Measurements from ENCODE around the gene TULP1. TPM values are rescaled to one million over a fixed set of nuclear protein-coding genes. Genes with fewer than 3 reads are reported as not detected.

The TULP1 gene
- total RNA-seq, 1 donor from 2014 or later: not detected

DNA sequence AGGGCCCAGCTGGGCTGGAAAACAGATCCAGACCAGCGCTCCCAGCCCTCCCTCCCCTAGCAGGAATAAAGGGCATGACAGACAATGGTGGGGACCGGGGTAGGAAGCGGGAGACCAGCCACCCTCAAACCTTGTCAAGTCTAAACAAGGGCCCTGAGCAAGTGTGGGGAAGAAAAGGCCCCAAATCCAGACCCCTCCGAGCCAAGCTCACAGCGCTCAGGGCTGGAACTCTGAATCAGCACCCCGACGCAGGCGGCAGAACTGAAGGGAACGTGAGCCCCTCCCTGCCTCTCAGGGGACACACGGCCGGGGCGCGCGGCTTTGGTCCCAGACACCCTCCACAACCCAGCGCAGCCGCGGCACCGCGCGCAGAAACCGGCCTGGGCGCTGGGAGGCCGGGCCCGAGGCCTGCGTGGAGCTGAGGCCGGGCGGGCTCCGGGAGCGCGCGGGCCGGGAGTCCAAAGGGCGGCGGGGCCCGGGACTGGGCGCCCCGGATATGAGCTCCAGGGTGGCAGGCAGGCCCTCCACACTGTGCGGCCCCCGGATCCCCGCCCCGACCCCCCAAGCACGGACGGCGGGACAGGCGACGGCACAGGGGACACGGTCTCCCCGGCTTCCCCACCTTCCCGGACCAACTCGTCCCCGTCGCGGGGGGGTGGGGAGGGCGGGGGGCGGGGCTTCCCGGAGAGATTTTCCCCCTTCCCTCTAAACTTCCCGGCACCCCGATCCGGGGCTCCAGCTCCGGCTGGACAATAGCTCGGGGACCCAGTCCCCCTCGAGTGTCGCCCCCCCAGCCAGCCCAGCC lies 16.5 kb downstream of the TULP1 start:
- Histone ChIP-seq H3K27ac (ENCODE audit: low read depth, low read length) (peak overlapping the region; percentile 60), H4K20me1 (ENCODE audit: insufficient read depth, low read length) (peaks cover 49% of the 10 kb centered on the region), H3K4me2 (ENCODE audit: low read length) (peak overlapping the region; percentile 91), H3K9ac (ENCODE audit: low read length) (peak overlapping the region; percentile 87), H3K4me3 (ENCODE audit: insufficient read depth, low read depth, low read length) (peak overlapping the region; percentile 71), H2AFZ (ENCODE audit: low read depth, low read length) (peak overlapping the region; percentile 14), H3K27me3 (ENCODE audit: insufficient read depth, low read length) (no peaks in the 10 kb centered on the region), H3K9me3 (ENCODE audit: insufficient read depth, low read depth, low read length) (no peaks in the 10 kb centered on the region), H3K79me2 (ENCODE audit: insufficient read depth, low read length) (peaks cover 51% of the 10 kb centered on the region), H3K4me1 (ENCODE audit: insufficient read depth, low read length) (peaks cover 56% of the 10 kb centered on the region), H3K36me3 (ENCODE audit: insufficient read depth, low read length) (no peaks in the 10 kb centered on the region)
- FAIRE-seq: no peak
- Mint-ChIP-seq H3K27me3 (ENCODE audit: low read depth, unreplicated experiment) (no peaks in the 10 kb centered on the region), H3K4me1 (ENCODE audit: low read depth, unreplicated experiment) (peaks cover 47% of the 10 kb centered on the region), H3K36me3 (ENCODE audit: low read depth, unreplicated experiment) (peaks cover 3% of the 10 kb centered on the region), H3K9me3 (ENCODE audit: unreplicated experiment) (peaks cover 1% of the 10 kb centered on the region), H3K27ac (ENCODE audit: unreplicated experiment) (peak overlapping the region; percentile 89), H3K4me3 (ENCODE audit: unreplicated experiment) (peak overlapping the region; percentile 94)
- DNase-seq (ENCODE audit: low read depth): no peak
- TF ChIP-seq EZH2 (IDR thresholded peaks at IDR 0.05; ENCODE audit: insufficient read depth, low read length): no peak
- TF ChIP-seq, protein P1, sequence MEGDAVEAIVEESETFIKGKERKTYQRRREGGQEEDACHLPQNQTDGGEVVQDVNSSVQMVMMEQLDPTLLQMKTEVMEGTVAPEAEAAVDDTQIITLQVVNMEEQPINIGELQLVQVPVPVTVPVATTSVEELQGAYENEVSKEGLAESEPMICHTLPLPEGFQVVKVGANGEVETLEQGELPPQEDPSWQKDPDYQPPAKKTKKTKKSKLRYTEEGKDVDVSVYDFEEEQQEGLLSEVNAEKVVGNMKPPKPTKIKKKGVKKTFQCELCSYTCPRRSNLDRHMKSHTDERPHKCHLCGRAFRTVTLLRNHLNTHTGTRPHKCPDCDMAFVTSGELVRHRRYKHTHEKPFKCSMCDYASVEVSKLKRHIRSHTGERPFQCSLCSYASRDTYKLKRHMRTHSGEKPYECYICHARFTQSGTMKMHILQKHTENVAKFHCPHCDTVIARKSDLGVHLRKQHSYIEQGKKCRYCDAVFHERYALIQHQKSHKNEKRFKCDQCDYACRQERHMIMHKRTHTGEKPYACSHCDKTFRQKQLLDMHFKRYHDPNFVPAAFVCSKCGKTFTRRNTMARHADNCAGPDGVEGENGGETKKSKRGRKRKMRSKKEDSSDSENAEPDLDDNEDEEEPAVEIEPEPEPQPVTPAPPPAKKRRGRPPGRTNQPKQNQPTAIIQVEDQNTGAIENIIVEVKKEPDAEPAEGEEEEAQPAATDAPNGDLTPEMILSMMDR (IDR thresholded peaks at IDR 0.05; ENCODE audit: insufficient read depth, low read depth, low read length): no peak

DNA sequence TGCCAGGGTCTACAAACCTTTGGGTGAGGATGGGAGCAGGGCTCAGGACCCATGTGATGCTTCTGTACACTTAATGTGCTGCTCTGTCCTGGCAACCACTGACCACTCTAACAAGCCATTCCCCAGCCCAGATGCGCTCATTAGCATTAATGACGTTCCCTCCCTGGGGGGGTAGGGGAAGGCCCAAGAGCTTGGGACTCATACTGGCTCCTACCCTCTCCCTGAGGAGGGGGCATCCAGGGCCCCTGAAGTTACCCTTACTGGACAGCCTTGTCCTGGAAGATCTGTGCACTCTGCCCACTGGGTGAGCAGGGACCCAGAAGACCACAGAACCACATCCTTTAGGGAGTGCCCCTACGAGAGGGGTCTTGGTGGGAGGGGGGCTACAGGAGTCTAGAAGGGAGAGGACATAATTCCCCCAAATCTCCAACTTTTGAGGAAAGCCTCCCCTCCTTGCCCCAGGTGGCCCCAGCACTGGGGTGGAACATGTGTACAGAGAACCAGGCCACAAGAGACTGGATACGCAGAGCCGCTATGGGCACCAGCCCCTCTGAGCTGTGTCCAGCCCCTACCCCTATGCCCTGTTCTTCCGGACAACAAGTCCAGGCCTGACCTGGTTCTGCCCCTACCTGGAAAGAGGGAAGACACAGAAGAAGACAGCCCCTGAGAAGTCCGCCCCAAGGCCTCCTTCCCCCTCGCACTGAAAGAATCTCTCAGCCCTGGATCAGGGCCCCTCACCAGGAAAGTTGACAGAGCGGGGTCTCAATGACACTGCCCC lies 17.2 kb downstream of the TULP1 start:
- H3K4me3 Mint-ChIP-seq (ENCODE audit: unreplicated experiment): peak overlapping the region; percentile 94
- H3K36me3 Mint-ChIP-seq (ENCODE audit: low read depth, unreplicated experiment): peaks cover 3% of the 10 kb centered on the region
- Histone ChIP-seq H2AFZ (ENCODE audit: low read depth, low read length) (no peak overlapping the region), H3K4me1 (ENCODE audit: insufficient read depth, low read length) (peaks cover 57% of the 10 kb centered on the region), H3K27ac (ENCODE audit: low read depth, low read length) (peak overlapping the region; percentile 46), H3K4me3 (ENCODE audit: insufficient read depth, low read depth, low read length) (peak overlapping the region; percentile 71), H3K27me3 (ENCODE audit: insufficient read depth, low read length) (no peaks in the 10 kb centered on the region), H3K79me2 (ENCODE audit: insufficient read depth, low read length) (peaks cover 59% of the 10 kb centered on the region), H3K9ac (ENCODE audit: low read length) (peak overlapping the region; percentile 87), H3K36me3 (ENCODE audit: insufficient read depth, low read length) (no peaks in the 10 kb centered on the region), H3K9me3 (ENCODE audit: insufficient read depth, low read depth, low read length) (no peaks in the 10 kb centered on the region), H3K4me2 (ENCODE audit: low read length) (peak overlapping the region; percentile 91), H4K20me1 (ENCODE audit: insufficient read depth, low read length) (peaks cover 52% of the 10 kb centered on the region)
- no peak for FAIRE-seq
- no peak for TF ChIP-seq EZH2 (IDR thresholded peaks at IDR 0.05; ENCODE audit: insufficient read depth, low read length)
- TF ChIP-seq, protein P1 (IDR thresholded peaks at IDR 0.05; ENCODE audit: insufficient read depth, low read depth, low read length): no peak
- peaks cover 48% of the 10 kb centered on the region for H3K4me1 Mint-ChIP-seq (ENCODE audit: low read depth, unreplicated experiment)
- peak overlapping the region; percentile 89 for H3K27ac Mint-ChIP-seq (ENCODE audit: unreplicated experiment)
- no peaks in the 10 kb centered on the region for H3K27me3 Mint-ChIP-seq (ENCODE audit: low read depth, unreplicated experiment)
- peak; percentile 39 for DNase-seq (ENCODE audit: low read depth)
- peaks cover 1% of the 10 kb centered on the region for H3K9me3 Mint-ChIP-seq (ENCODE audit: unreplicated experiment)

Data from astrocyte (in vitro differentiated cells and primary cell).